Suprapubic skin (tissue), 3 donors: ENCODE measurements around the gene RPTOR.
"Not testable (repeated sequence)": the region's sequence is repeated elsewhere in the genome, so short reads cannot be mapped to it uniquely, and the experiment has no call there.

Experiments used
- POLR2A ChIP-seq, 2 donors: fragments of 450-650 bp; IDR thresholded peaks; one replicate each; pipeline ENCODE4 v1.6.1; 2017; ENCODE audit warnings: antibody characterized with exemption in 2 of 2, mild to moderate bottlenecking in 2 of 2, moderate library complexity in 2 of 2
- TF ChIP-seq, protein P1 (sequence below), 2 donors: fragments of 200-600 bp in 1 of 2; fragments of 450-650 bp in 1 of 2; sonication (generic) in 1 of 2; IDR thresholded peaks; one replicate each; pipeline ENCODE4 v1.5.1; 2016 to 2019; ENCODE audit warnings: antibody characterized with exemption in 2 of 2, mild to moderate bottlenecking in 1 of 2, moderate library complexity in 1 of 2

- TF ChIP-seq, protein P1, sequence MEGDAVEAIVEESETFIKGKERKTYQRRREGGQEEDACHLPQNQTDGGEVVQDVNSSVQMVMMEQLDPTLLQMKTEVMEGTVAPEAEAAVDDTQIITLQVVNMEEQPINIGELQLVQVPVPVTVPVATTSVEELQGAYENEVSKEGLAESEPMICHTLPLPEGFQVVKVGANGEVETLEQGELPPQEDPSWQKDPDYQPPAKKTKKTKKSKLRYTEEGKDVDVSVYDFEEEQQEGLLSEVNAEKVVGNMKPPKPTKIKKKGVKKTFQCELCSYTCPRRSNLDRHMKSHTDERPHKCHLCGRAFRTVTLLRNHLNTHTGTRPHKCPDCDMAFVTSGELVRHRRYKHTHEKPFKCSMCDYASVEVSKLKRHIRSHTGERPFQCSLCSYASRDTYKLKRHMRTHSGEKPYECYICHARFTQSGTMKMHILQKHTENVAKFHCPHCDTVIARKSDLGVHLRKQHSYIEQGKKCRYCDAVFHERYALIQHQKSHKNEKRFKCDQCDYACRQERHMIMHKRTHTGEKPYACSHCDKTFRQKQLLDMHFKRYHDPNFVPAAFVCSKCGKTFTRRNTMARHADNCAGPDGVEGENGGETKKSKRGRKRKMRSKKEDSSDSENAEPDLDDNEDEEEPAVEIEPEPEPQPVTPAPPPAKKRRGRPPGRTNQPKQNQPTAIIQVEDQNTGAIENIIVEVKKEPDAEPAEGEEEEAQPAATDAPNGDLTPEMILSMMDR (IDR thresholded peaks at IDR 0.05): not testable (repeated sequence)
- TF ChIP-seq POLR2A (IDR thresholded peaks at IDR 0.05): not testable (repeated sequence)
These were observed 252.6 kb downstream of the RPTOR start for GRCh38 chr17:80797222-80797621.
